BLaER1 treated with 17β-estradiol and CSF1 and Interleukin-3, amounts not matched to agents 10 nM and 100 nM (cell line): ENCODE data around the gene DCDC2.
"Not testable (repeated sequence)": the region's sequence is repeated elsewhere in the genome, so short reads cannot be mapped to it uniquely, and the experiment has no call there.

ENCODE experiments used
- H3K27ac ChIP-seq, 11 experiments: shearing (Covaris generic); formaldehyde crosslinking; 2 replicates each; pipeline ENCODE4 v1.8.1; 2022
- H3K27me3 ChIP-seq, 11 experiments: shearing (Covaris generic); formaldehyde crosslinking; 2 replicates each; pipeline ENCODE4 v1.8.1; 2022
- H3K36me3 ChIP-seq, 11 experiments: shearing (Covaris generic); formaldehyde crosslinking; 2 replicates each; pipeline ENCODE4 v1.8.1; 2022
- H3K4me1 ChIP-seq, 10 experiments: shearing (Covaris generic); formaldehyde crosslinking; 2 replicates each; pipeline ENCODE4 v1.8.1; 2022
- H3K4me2 ChIP-seq, 11 experiments: shearing (Covaris generic); formaldehyde crosslinking; 2 replicates each; pipeline ENCODE4 v1.8.1; 2022
- H3K4me3 ChIP-seq, 10 experiments: shearing (Covaris generic); formaldehyde crosslinking; 2 replicates each; pipeline ENCODE4 v1.8.1; 2022
- H3K9ac ChIP-seq, 11 experiments: shearing (Covaris generic); formaldehyde crosslinking; 2 replicates each; pipeline ENCODE4 v1.8.1; 2022
- H3K9me3 ChIP-seq, 11 experiments: shearing (Covaris generic); formaldehyde crosslinking; replicated peaks in 1 of 11; 2 replicates each; pipeline ENCODE4 v1.8.1; 2022
- H4K20me1 ChIP-seq, 11 experiments: shearing (Covaris generic); formaldehyde crosslinking; 2 replicates each; pipeline ENCODE4 v1.8.1; 2022
- Cebpa-rat ChIP-seq, 11 experiments: shearing (Covaris generic); IDR thresholded peaks; 2 replicates each; pipeline ENCODE4 v1.8.1; 2022

The DCDC2 gene

GRCh38 chr6:24396824-24397223 is 39.0 kb upstream of the DCDC2 start:
- H3K4me1 ChIP-seq = peaks cover 7 to 18% (median 10%) of the 10 kb centered on the region in 10 experiments; a peak in 18 of 20 replicates
- H3K4me3 ChIP-seq = no peak overlapping the region; a peak in 1 of 20 replicates
- H3K27ac ChIP-seq = no peak overlapping the region
- no peak overlapping the region for H3K9ac ChIP-seq
- H4K20me1 ChIP-seq = no peaks in the 10 kb centered on the region; a peak in 1 of 22 replicates
- H3K9me3 ChIP-seq = peaks cover 16 to 47% (median 24%) of the 10 kb centered on the region in 11 experiments
- peaks cover 6 to 42% (median 27%) of the 10 kb centered on the region in 11 experiments for H3K27me3 ChIP-seq
- no peak overlapping the region for H3K4me2 ChIP-seq
- H3K36me3 ChIP-seq = no peaks in the 10 kb centered on the region; a peak in 1 of 22 replicates
- no peak for TF ChIP-seq Cebpa-rat (IDR thresholded peaks at IDR 0.05)

GRCh38 chr6:24394780-24395437 is 37.0 kb upstream of the DCDC2 start:
- Histone ChIP-seq H3K4me2 (peak overlapping the region in 7 of 11 experiments; percentile 12 to 50 (median 28); a peak in 12 of 22 replicates), H3K27ac (0 out of 22 replicates have a peak overlapping the region, but pooled peaks of 1 of the 11 experiments have one; percentile 16), H3K36me3 (no peaks in the 10 kb centered on the region; a peak in 1 of 22 replicates), H3K27me3 (peaks cover 0 to 28% (median 8%) of the 10 kb centered on the region in 11 experiments; a peak in 18 of 22 replicates), H3K4me3 (no peak overlapping the region), H3K9ac (no peak overlapping the region), H4K20me1 (no peaks in the 10 kb centered on the region; a peak in 1 of 22 replicates), H3K9me3 (peaks cover 16 to 43% (median 24%) of the 10 kb centered on the region in 11 experiments), H3K4me1 (peaks cover 11 to 19% (median 16%) of the 10 kb centered on the region in 10 experiments; a peak in 18 of 20 replicates)
- no peak for TF ChIP-seq Cebpa-rat (IDR thresholded peaks at IDR 0.05)

GRCh38 chr6:24394061-24394779 is 36.4 kb upstream of the DCDC2 start:
- no peaks in the 10 kb centered on the region; a peak in 1 of 22 replicates for H4K20me1 ChIP-seq
- H3K4me2 ChIP-seq = peak overlapping the region in 5 of 11 experiments; percentile 12 to 50 (median 38); a peak in 5 of 22 replicates
- H3K4me1 ChIP-seq = peaks cover 11 to 19% (median 16%) of the 10 kb centered on the region in 10 experiments; a peak in 18 of 20 replicates
- H3K4me3 ChIP-seq = no peak overlapping the region
- H3K9ac ChIP-seq = no peak overlapping the region
- 0 out of 22 replicates have a peak overlapping the region, but pooled peaks of 1 of the 11 experiments have one; percentile 16 for H3K27ac ChIP-seq
- no peak for TF ChIP-seq Cebpa-rat (IDR thresholded peaks at IDR 0.05)
- peaks cover 0 to 21% (median 4%) of the 10 kb centered on the region in 11 experiments; a peak in 12 of 22 replicates for H3K27me3 ChIP-seq
- no peaks in the 10 kb centered on the region; a peak in 1 of 22 replicates for H3K36me3 ChIP-seq
- peaks cover 16 to 43% (median 24%) of the 10 kb centered on the region in 11 experiments for H3K9me3 ChIP-seq

- H4K20me1 ChIP-seq = no peaks in the 10 kb centered on the region; a peak in 1 of 22 replicates
- no peak for TF ChIP-seq Cebpa-rat (IDR thresholded peaks at IDR 0.05)
- H3K4me2 ChIP-seq = peak overlapping the region in 10 of 11 experiments; percentile 11 to 69 (median 52); a peak in 17 of 22 replicates
- no peak overlapping the region for H3K4me3 ChIP-seq
- peaks cover 11 to 19% (median 16%) of the 10 kb centered on the region in 10 experiments; a peak in 18 of 20 replicates for H3K4me1 ChIP-seq
- H3K36me3 ChIP-seq = no peaks in the 10 kb centered on the region; a peak in 1 of 22 replicates
- no peak overlapping the region for H3K9ac ChIP-seq
- H3K27me3 ChIP-seq = peaks cover 0 to 20% (median 3%) of the 10 kb centered on the region in 11 experiments; a peak in 6 of 22 replicates
- H3K27ac ChIP-seq = no peak overlapping the region
- H3K9me3 ChIP-seq = peaks cover 11 to 24% (median 13%) of the 10 kb centered on the region in 11 experiments
Observed at GRCh38 chr6:24391756-24392405, 34.0 kb upstream of the DCDC2 start.

- no peak for TF ChIP-seq Cebpa-rat (IDR thresholded peaks at IDR 0.05)
- Histone ChIP-seq H4K20me1 (no peaks in the 10 kb centered on the region; a peak in 1 of 22 replicates), H3K9ac (no peak overlapping the region), H3K4me1 (peaks cover 11 to 19% (median 16%) of the 10 kb centered on the region in 10 experiments; a peak in 18 of 20 replicates), H3K27me3 (peaks cover 0 to 20% (median 3%) of the 10 kb centered on the region in 11 experiments; a peak in 6 of 22 replicates), H3K4me2 (peak overlapping the region in 7 of 11 experiments; percentile 37 to 69 (median 56); a peak in 11 of 22 replicates), H3K9me3 (peaks cover 4 to 17% (median 6%) of the 10 kb centered on the region in 11 experiments; a peak in 21 of 22 replicates), H3K36me3 (no peaks in the 10 kb centered on the region; a peak in 1 of 22 replicates), H3K4me3 (no peak overlapping the region), H3K27ac (no peak overlapping the region)
Observed at GRCh38 chr6:24391208-24391607, 33.3 kb upstream of the DCDC2 start.

- H3K9me3 ChIP-seq = no peaks in the 10 kb centered on the region
- no peaks in the 10 kb centered on the region for H3K36me3 ChIP-seq
- no peak overlapping the region for H3K27ac ChIP-seq
- no peaks in the 10 kb centered on the region; a peak in 1 of 22 replicates for H4K20me1 ChIP-seq
- TF ChIP-seq Cebpa-rat (IDR thresholded peaks at IDR 0.05) = no peak
- H3K4me3 ChIP-seq = no peak overlapping the region
- no peak overlapping the region for H3K9ac ChIP-seq
- H3K27me3 ChIP-seq = peaks cover 0 to 12% (median 0%) of the 10 kb centered on the region in 11 experiments; a peak in 5 of 22 replicates
- peaks cover 0 to 17% (median 14%) of the 10 kb centered on the region in 10 experiments; a peak in 15 of 20 replicates for H3K4me1 ChIP-seq
- H3K4me2 ChIP-seq = no peak overlapping the region
Observed at GRCh38 chr6:24387818-24388217, 30.0 kb upstream of the DCDC2 start.

- no peaks in the 10 kb centered on the region for H3K36me3 ChIP-seq
- H3K4me3 ChIP-seq = no peak overlapping the region
- no peak overlapping the region for H3K4me2 ChIP-seq
- H3K9me3 ChIP-seq = no peaks in the 10 kb centered on the region
- no peak for TF ChIP-seq Cebpa-rat (IDR thresholded peaks at IDR 0.05)
- peaks cover 0 to 7% (median 0%) of the 10 kb centered on the region in 10 experiments; a peak in 2 of 20 replicates for H3K4me1 ChIP-seq
- peaks cover 0 to 8% (median 0%) of the 10 kb centered on the region in 11 experiments; a peak in 3 of 22 replicates for H3K27me3 ChIP-seq
- H4K20me1 ChIP-seq = no peaks in the 10 kb centered on the region
- H3K27ac ChIP-seq = no peak overlapping the region
- no peak overlapping the region for H3K9ac ChIP-seq
Observed at GRCh38 chr6:24385536-24386269, 27.8 kb upstream of the DCDC2 start.

GRCh38 chr6:24384369-24385130 is 26.7 kb upstream of the DCDC2 start:
- not testable (repeated sequence) for H3K4me2 ChIP-seq, H3K4me1 ChIP-seq, H3K36me3 ChIP-seq, H3K27ac ChIP-seq, H4K20me1 ChIP-seq, H3K9me3 ChIP-seq, H3K9ac ChIP-seq, H3K4me3 ChIP-seq, H3K27me3 ChIP-seq

GRCh38 chr6:24382891-24383494 is 25.1 kb upstream of the DCDC2 start:
- not testable (repeated sequence) for H3K27me3 ChIP-seq, H3K4me2 ChIP-seq, H3K9ac ChIP-seq, H3K36me3 ChIP-seq, H3K9me3 ChIP-seq, H4K20me1 ChIP-seq, H3K4me3 ChIP-seq, H3K27ac ChIP-seq, H3K4me1 ChIP-seq
